ENCODE results near the gene SGSM2.
"Not testable (repeated sequence)": the region's sequence is repeated elsewhere in the genome, so short reads cannot be mapped to it uniquely, and the experiment has no call there.

Gene SGSM2

GRCh38 chr17:2336852-2337543 lies at the start of gene SGSM2:
SGSM2 (plus strand) TSS chr17:2337501; CDS start chr17:2337689, 188 bp downstream.
- peak; percentile 63 for DNase-seq (ENCODE audit: low read depth)

GRCh38 chr17:2289878-2290478 lies 47.3 kb upstream of the SGSM2 start:
- no peak for DNase-seq (ENCODE audit: low read depth)

- DNase-seq (ENCODE audit: low read depth): no peak
Measured at GRCh38 chr17:2292100-2292499, 45.2 kb upstream of the SGSM2 start.

- no peak for DNase-seq (ENCODE audit: low read depth)
Measured at GRCh38 chr17:2295575-2295974, 41.7 kb upstream of the SGSM2 start.

- no peak for DNase-seq (ENCODE audit: low read depth)
Measured at GRCh38 chr17:2297023-2297422, 40.3 kb upstream of the SGSM2 start.

- no peak for DNase-seq (ENCODE audit: low read depth)
Measured at GRCh38 chr17:2299136-2299535, 38.2 kb upstream of the SGSM2 start.

- DNase-seq (ENCODE audit: low read depth): no peak
Measured at GRCh38 chr17:2299756-2300155, 37.5 kb upstream of the SGSM2 start.

GRCh38 chr17:2302778-2303203 lies 34.5 kb upstream of the SGSM2 start:
- no peak for DNase-seq (ENCODE audit: low read depth)

- DNase-seq (ENCODE audit: low read depth): peak; percentile 96
Measured at GRCh38 chr17:2303204-2304188, 33.8 kb upstream of the SGSM2 start, which contains the start of the genes SMG6 and SRR. SMG6 (minus strand) TSS chr17:2303785; CDS start chr17:2303720, 65 bp downstream. SRR (plus strand) TSS chr17:2303950; CDS start chr17:2315561, 11,611 bp downstream.

- DNase-seq (ENCODE audit: low read depth): no peak
Measured at GRCh38 chr17:2304931-2305330, 32.4 kb upstream of the SGSM2 start.

- DNase-seq (ENCODE audit: low read depth): no peak
Measured at GRCh38 chr17:2309338-2310154, 27.8 kb upstream of the SGSM2 start.

GRCh38 chr17:2312736-2313135 lies 24.6 kb upstream of the SGSM2 start:
- DNase-seq (ENCODE audit: low read depth): no peak

- not testable (repeated sequence) for DNase-seq (ENCODE audit: low read depth)
Measured at GRCh38 chr17:2316916-2317205, 20.4 kb upstream of the SGSM2 start.

GRCh38 chr17:2317796-2318195 lies 19.5 kb upstream of the SGSM2 start:
- no peak for DNase-seq (ENCODE audit: low read depth)

- no peak for DNase-seq (ENCODE audit: low read depth)
Measured at GRCh38 chr17:2319051-2319450, 18.2 kb upstream of the SGSM2 start.

GRCh38 chr17:2321399-2321798 lies 15.9 kb upstream of the SGSM2 start:
- DNase-seq (ENCODE audit: low read depth): no peak

- DNase-seq (ENCODE audit: low read depth): no peak
Measured at GRCh38 chr17:2323629-2324314, 13.5 kb upstream of the SGSM2 start.

GRCh38 chr17:2331303-2331702 lies 6.0 kb upstream of the SGSM2 start:
- DNase-seq (ENCODE audit: low read depth): no peak

GRCh38 chr17:2335726-2336214 lies 1.5 kb upstream of the SGSM2 start:
- DNase-seq (ENCODE audit: low read depth): no peak

GRCh38 chr17:2336215-2336851 lies 968 bp upstream of the SGSM2 start, which contains the start of gene TSR1:
TSR1 (minus strand) TSS chr17:2336457; CDS start chr17:2336427, 30 bp downstream.
- peak; percentile 85 for DNase-seq (ENCODE audit: low read depth)
